Hematopoietic multipotent progenitor cell (in vitro differentiated cells): ENCODE measurements around the gene CEBPE. TPM values are rescaled to one million over a fixed set of nuclear protein-coding genes. Genes with fewer than 3 reads are reported as not detected.

Source experiments
- DNase-seq, 3 donors: peaks; one replicate each; pipeline ENCODE4 v3.0.0-alpha.2; 2011 to 2015; ENCODE audit warnings: low read depth in 2 of 3, low spot score in 2 of 3
- total RNA-seq: library from RNA; depleted of rRNA; stranded (reverse); fragments of >200 nt; gene quantifications from one replicate; pipeline ENCODE4 v1.2.3, GENCODE V29; 2012

CEBPE gene
- 0.81 TPM for total RNA-seq

DNA sequence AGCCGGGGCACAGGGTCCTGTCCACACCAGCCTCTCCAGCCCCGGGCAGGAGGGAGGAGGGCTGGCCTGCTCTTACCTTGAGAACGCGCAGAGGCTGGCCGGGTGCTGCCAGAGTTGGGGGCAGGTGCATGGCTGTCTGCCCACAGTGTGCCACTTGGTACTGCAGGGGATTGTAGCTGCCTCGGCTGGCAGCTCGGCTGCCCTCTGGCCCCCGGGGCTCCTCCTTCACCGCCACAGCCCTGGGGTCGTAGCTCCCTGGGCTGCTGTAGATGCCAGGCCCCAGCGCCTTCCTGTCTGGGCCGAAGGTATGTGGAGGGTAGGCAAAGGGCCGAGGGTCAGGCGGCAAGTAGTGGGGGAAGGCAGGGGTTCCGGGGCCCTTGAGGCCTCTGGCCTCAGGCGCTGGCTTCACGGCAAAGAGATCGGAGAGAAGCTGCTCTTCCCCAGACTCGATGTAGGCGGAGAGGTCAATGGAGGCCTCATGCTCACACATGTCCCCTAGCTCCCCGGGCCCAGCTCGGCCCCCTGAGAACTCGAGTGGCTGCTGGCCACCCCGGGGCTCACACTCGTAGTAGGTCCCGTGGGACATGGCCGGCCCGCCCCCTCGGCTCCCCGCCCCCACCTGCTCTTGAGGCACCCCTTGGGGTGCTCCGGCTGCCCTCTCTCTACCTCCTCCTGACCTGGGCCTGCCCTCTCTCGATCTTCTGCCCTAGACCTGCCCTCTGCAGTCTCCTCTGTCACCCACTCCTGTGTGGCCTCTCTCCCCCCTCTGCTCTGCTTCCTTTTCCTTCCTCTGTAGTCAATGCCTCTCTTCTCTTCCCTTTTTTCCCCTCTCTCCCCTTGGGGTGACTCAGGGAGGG lies at the start of gene CEBPE:
Gene CEBPE (minus strand): TSS at position 750 of the 857 bp plus-strand sequence. CDS start 164 bp downstream, at position 586.
- no peak for DNase-seq

DNA sequence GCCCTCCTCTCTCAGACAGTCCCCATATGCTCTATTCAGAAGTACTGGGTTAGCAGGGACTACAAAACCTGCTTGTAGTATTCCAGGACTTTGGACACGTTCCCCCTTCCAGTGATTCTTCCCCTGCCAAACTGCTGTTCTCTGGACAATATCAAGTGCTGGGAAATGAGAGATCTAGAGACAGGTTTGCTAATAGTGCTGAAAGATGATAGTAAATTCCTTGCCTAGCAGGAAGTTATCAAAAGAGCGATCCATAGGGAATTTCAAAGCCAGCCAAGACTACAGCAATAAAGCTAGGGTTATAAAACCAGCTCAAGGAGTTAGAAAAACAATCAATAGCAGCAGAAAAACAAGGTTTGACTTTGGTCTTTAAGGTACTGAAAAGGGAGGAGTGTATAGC lies 49.2 kb upstream of the CEBPE start:
- DNase-seq: no peak

DNA sequence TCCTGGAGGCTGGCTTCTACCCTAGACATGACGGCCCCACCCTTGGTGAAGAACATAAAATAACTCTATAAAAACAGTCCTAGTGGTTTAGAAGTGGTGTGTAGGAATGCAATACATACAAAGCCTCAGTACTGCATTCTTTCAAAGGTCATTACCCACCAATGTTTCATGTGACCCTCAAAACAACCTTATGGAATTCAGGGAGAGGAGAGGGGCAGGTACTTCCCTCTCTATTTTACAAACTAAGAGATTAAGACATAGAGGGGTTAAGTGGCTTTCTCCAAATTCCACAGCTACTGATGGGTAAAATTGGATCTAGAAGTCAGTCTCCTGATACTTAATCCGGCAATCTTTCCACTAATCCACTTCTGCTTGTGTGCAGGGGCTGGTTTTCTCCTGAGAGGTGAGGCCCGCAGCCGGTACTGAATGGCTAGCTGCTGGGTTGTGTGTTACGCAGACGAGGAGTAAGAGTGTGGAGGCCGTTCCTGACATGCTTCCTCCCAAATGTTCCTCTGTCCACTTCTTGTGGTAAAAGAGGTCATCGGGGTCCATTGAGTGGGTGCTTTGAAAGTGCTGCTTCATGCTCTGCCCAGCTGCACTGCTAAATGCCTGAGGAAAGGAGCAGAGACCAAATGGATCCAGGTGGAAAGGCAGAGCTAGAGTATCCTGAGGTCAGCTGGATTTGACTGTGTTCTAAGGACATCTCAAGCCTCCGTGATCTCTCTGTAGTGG lies 48.2 kb upstream of the CEBPE start:
- no peak for DNase-seq

DNA sequence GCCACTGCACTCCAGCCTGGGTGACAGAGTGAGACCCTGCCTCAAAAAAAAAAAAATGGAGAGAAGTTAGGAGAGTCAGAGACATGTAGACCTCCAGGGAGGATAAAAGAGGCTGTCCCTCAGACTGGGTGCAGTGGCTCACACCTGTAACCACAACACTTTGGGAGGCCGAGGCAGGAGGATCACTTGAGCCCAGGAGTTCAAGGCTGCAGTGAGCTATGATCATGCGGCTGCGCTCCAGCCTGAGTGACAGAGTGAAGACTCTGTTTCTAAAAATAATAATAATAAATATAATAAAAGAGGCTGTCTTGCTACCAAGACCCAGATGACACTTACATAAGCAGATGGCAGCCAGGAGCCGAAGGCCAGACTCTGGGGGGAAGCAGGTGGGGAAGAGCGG lies 45.9 kb upstream of the CEBPE start:
- DNase-seq: no peak

DNA sequence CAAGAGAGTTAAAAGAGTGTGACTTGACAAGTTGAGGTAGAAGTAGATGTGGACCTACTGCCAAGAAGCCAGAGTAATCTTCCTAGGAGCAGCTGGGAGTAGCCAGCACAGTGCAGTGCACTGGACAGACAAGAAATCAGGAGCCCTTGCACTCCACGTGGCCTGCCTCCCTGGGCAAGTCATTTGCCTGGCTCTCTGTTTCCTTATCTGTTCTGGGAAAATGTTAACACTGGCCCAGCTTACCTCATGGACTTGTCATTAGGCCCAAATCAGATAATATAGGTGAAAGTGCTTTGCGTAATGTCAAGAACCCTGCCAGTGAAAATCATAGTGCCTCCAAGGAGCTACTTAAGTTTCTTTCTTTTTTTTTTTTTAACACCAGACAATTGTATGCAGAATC lies 45.2 kb upstream of the CEBPE start:
- DNase-seq: no peak

DNA sequence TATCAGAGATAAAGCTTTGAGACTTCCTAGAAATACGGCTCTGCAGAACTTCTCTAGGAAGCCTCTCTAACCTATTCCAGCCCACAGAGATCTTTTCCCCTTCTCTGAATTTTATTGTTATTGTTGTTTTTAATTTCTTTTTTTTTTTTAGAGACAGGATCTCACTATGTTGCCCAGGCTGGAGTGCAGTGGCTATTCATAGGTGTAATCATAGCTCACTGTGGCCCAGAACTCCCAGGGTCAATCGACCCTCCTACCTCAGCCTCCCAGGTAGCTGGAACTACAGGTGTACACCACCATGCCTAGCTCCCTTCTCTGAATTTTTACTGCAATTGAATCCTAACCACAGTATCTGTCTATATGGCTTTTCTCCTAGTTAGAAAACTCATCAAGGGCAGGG lies 44.8 kb upstream of the CEBPE start:
- DNase-seq: no peak

DNA sequence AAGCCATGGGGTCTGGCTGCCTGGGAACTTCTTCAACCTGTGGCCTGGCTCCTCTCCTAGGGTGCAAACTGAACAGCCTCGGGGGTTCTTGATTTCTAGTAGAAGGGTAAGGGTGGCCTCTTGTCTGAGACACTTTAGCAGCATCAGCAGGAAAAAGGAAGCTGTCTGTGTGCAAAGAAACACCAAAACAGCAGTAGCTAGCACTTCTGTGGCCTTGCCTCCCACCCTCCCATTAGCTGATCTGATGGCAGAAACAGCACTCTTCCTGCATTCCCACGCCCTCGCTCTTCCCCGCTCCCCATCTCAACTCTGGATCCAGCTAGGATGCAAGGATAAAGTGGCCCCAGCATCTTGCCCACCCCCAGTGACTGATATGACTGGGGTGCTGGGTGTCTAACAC lies 43.7 kb upstream of the CEBPE start:
- DNase-seq: no peak

DNA sequence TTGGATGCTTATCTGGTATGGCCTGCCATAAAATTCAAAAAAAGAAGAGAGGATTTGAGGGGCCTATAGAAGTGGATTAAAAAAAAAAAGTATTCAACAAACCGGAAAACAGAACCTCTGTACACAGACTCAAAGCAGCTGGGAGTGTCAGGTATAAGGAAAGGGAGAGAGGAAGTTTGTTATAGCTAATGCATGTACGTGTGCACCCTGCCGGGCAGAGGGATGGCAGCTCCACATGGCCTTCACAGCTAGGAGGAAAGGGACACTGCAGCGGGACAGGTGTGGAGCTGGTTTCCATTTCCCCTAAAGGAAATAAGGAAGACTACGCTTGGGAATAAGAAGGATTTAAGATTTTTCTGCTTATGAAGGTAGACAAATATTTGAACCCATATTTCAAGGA lies 43.0 kb upstream of the CEBPE start:
- DNase-seq: no peak

DNA sequence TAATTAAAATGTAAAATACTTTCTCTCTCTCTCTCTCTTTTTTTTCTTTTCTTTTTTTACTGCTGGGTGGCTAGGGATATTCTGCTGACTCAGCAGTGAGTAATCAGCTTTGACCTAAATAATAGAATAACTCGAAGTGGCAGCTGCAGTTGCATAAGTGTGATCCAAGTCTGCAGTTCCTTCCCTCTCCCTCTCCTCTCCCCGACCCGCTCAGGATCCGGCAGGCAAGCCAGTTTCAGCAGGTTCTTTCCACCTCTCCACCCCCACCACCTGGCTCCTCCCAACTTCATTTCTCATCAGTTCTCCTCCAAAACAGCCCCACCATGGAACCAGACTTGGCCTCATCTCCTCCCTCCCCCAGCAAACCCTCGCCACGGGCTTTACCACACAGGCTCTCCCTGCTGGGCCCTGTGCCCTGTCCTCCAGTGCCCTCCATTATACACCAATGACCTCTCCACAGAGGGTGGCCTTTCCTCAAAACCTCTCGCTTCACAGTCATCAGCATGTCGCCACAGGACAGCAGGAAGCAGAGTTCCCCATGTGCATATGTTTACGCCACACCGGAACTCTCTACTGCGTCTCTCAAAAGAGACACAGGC lies 42.0 kb upstream of the CEBPE start:
- peak in 2 of 3 donors; percentile 58 to 73 for DNase-seq

DNA sequence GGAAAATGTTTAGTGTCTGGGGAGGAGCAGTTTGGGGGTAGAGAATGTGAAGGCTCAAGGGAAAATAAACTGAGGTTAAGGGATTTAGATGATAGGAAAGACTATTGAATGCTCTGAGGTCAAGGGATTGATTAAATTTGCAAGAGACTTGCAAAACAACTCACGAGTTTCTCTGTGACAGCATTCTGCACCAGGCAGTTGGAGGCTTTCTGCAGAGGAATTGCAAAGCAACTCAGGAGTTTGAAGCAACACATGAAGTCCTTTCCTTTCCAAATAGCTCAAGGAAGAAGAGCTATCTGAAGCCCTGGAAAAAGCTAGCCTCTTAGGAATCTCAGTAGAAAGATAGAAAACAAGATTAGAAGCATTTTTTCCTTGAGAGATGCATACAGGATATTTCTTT lies 40.5 kb upstream of the CEBPE start:
- no peak for DNase-seq

DNA sequence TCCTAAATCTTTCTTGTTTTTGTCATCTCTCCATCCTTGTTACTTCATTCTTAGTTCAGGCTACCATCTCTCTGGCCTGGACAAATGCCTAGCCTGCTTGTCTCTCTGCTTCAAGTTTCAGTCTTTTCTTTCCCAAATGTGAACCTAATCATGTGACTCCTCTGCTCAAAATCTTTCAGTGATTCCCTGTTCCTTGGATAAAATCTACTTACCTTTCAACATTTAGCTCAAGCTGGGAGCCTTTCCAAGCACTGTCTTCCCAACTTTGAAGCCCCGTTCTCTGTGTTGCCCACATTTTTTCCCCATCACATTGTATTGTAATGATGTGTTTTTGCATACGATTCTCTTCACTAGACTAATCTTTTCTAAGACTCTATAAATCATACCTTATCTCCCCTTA lies 39.7 kb upstream of the CEBPE start:
- no peak for DNase-seq

DNA sequence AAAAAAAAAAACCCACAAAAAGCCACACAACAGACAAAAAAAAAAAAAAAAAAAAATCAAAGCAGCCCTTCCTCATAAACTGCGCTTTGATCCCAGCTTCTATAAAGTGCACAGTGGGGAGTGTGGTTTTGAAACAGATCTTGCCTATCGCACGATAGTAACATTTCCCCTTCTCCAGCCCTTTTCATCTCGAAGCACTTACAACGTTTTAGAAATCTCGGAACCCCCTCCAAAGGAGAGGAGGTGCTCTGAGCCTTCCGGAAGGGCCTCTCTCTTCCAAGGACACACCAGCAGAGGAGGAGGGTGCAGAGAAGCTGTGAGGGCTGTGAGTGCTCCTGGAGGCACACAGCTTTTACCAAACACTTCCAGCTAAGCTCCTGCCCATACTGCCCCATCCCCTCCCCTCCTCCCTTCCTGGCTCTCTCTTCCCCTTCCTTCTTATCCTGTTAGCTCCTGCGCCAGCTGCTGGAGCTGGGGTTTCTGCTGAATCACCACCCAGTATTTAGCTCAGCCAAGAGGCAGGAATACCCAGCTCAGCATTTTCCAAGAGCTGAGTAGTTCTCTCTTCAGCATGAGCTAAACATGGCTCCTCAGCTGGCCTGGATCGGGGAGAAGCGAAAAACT lies 36.0 kb upstream of the CEBPE start:
- no peak for DNase-seq

DNA sequence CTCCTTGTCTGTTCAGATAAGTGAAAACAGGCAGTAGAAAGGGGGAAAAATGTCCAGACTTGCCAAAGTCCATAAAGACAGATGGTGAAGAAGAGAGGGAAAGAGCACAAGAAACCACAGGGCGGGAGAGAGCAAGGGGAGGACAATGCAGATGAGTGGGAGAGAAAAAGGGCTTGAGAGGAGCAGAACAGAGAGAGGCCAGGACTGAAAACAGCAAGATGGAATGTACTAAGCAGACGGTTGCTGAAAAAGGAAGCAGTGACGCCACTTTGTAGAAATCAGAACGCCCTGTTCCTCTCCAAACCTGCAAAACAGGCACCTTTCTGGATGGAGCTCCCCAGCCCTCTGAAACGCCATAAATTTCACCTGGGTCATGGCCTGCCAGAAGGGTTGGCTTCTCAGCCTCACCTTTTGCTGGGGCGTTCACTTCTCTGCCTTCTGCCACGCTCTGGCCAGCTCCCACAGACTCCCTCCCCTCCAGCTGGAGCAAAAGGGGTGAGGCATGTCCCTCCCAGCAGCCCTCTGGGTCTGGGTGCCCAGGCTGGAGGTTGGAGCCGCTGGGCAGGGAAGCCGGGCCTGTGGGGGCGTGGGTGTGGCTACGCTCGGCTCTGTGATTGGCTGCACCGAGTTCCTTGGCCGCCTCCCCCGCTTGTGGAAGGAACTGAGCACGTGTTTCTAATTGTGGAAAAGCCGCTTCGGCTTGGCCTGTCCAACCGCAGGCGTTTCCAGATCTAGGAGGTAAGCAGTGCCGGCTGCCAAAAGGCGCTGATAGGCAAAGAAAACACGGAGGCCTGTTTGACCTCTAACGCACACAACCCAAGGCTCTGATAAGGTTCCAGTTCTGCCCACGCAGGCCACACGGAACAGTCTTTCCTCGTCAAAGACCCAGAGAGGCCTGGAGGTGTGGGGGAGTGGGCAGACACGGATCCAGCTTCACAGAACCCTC lies 35.1 kb upstream of the CEBPE start:
- DNase-seq: no peak

DNA sequence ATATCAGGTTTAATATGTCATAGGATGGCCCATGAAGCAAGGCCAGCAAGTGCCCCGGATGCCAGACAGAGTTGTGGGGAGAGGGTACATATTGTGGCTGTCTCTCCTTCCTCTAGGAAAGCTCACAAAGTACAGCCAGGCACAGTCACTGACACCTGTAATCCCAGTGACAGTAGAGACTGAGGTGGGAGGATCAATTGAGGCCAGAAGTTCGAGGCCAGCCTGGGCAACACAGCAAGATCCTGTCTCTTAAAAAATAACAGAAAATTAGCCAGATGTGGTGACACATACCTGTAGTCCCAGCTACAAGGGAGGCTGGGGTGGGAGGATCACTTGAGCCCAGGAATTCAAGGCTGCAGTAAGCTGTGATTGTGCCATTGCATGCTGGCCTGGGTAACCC lies 32.3 kb upstream of the CEBPE start:
- no peak for DNase-seq

DNA sequence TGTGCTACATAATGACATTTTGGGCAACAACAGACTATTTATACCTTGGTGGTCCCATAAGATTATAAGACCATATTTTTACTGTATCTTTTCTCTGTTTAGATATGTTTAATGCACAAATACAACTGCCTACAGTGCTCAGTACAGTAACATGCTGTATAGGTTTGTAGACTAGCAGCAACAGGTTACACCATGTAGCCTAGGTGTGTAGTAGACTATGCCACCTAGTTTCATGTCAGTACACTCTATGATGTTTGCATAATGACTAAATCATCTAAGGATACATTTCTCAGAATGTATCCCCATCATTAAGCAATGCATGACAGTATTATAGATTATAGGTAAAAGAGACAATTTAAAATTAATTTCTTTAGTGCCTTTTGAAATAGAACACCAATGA lies 30.7 kb upstream of the CEBPE start:
- DNase-seq: no peak

DNA sequence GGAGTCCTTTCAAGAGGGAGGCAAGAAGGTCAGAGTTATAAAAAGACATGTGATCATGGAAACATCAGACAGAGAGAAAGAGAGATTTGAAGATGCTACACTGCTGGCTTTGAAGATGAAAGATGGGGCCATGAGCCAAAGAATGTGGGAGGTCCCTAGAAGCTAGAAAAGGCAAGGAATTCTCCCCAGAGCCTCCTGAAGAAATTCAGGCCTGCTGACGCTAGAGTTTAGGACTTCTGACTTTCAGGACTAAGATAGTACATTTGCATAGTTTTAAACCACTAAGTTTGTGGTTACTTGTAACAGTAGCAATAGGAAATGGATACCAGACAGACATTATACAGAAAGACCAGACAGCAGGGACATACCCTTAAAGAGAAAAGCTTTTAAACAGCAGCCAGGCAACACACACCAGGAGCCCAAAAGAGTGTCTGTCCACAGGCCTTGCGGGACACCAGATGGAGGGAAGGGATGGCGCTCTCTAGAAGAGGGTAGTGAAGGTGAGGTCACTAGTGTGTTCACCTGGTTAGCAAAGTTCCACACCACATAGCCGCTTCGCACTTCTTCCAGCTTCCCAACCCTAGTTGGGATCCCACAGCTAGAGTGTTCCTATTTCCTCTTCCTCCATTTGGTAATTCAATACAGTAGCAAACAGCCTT lies 29.7 kb upstream of the CEBPE start:
- DNase-seq: no peak

DNA sequence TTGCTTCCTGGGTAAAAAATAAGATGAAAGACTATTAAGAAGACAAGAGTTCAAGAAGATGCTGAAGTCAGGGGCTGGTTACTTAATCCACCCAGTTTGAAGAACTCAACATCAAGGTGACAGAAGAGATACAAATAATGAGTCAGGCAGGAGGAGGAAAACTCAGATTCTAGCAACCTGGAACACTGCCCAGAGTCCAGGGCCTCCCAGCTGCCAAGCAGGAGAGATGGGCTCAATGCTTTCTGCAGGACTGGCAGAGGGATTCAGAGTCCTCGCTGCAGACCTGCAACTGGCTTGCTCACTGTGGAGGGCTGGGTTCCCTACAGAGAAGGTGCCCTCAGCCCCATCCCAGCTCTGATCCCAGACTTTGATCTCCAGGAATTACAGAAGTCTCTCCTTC lies 28.6 kb upstream of the CEBPE start:
- DNase-seq: no peak

DNA sequence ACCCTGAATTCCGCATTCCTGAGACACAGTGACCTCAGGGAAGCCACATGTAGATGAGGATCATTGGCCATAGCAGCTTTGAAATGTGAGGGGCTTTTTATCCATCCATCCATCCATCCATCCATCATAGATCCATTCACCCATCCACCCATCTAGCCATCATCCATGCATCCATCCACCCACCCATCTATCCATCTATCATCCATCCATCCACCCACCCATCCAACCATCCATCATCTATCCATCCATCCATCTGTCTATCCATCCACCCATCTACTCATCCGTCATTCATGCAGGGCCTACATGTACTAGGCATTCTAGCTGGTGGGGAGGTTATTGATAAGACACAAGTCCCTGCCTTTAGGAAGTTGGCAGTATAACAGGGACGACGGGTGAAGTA lies 27.9 kb upstream of the CEBPE start:
- DNase-seq: no peak

DNA sequence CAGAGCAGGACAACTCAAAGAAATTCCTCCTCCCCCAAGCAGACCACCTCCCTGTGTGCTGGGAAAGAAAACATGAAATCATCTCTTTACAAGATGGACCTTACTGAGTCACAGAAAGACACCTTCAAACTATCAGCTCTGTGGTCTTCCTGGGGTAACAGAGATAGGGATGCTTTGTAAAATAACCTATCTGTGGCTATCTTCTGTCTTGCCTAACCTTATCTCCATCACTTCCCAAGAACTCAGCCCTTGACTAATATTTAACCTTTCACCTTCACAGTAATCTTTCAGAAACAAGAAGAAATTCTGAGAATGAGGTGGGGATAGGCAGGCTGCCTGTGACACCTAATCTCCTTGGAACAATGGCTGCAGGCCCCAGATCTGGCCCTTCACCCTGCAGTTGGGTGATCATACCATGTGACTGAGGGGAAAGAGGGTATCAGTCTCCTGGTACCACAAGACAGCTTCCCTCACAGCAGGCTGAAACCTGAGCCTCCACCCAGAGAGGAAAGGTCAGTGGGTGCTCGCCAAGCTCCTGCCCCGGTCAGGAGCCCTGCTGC lies 27.4 kb upstream of the CEBPE start:
- DNase-seq: no peak
